Esophagus squamous epithelium (tissue), 5 donors: Measurements from ENCODE around the gene SCARB1. TPM values are rescaled to one million over a fixed set of nuclear protein-coding genes. Genes with fewer than 3 reads are reported as not detected.
A peak's percentile ranks its signal among the peaks of the same experiment; 100 is the strongest.

Experiments used
- DNase-seq: peaks from one replicate; lab custom pipeline; 2025; lab: John Stamatoyannopoulos, UW
- H3K27ac ChIP-seq, 4 donors: fragments of 200-600 bp; sonication (generic); one replicate each; pipeline ENCODE4 v1.5.1; 2016 to 2019; ENCODE audit warnings: mild to moderate bottlenecking in 1 of 4
- H3K27me3 ChIP-seq, 4 donors: fragments of 200-600 bp; sonication (generic); 1 replicate in 3 of 4; 2 replicates in 1 of 4; pipeline versions ENCODE4 v1.5.1 to v1.6.0; 2017 to 2021; ENCODE audit warnings: antibody characterized with exemption in 1 of 4
- H3K36me3 ChIP-seq, 3 donors: fragments of 200-600 bp; sonication (generic); one replicate each; pipeline ENCODE4 v1.5.1; 2016 to 2019
- H3K4me1 ChIP-seq, 3 donors: fragments of 200-600 bp; sonication (generic); one replicate each; pipeline ENCODE4 v1.5.1; 2017 to 2019
- H3K4me3 ChIP-seq, 4 donors: fragments of 200-600 bp; sonication (generic); 1 replicate in 3 of 4; 2 replicates in 1 of 4; pipeline ENCODE4 v1.5.1; 2016 to 2019; ENCODE audit warnings: mild to moderate bottlenecking in 2 of 4, moderate library complexity in 1 of 4
- H3K9me3 ChIP-seq, 3 donors: fragments of 200-600 bp; sonication (generic); one replicate each; pipeline ENCODE4 v1.5.1; 2016 to 2019
- CTCF ChIP-seq, 6 experiments: fragments of 450-650 bp in 4 of 6; fragments of 200-600 bp in 2 of 6; sonication (generic) in 2 of 6; IDR thresholded peaks; one replicate each; pipeline ENCODE4 v1.5.1; 2016 to 2019; ENCODE audit warnings: antibody characterized with exemption in 6 of 6, mild to moderate bottlenecking in 4 of 6, moderate library complexity in 4 of 6
- POLR2A ChIP-seq, 4 donors: fragments of 450-650 bp; IDR thresholded peaks; one replicate each; pipeline ENCODE4 v1.6.1; 2017; ENCODE audit warnings: antibody characterized with exemption in 4 of 4, mild to moderate bottlenecking in 4 of 4, moderate library complexity in 3 of 4
- WGBS, 2 donors: methylation state at CpG; one replicate each; pipeline ENCODE4 v1.1.5; 2018; 5-methylcytosine and 5-hydroxymethylcytosine counted together
- intact Hi-C: fragments of 100-400 bp; cut with DNase I; formaldehyde crosslinking; loops from one replicate; pipeline ENCODE4 v1.15.0; 2022
- total RNA-seq, 4 donors: library from RNA; depleted of rRNA; stranded (reverse); fragments of >200 nt; gene quantifications; one replicate each; pipeline ENCODE4 v1.1.0, GENCODE V29; 2016
- donor health status: DM: yes; HTN: yes; CAD: no.

Gene SCARB1
- total RNA-seq, 4 donors from 2014 or later = 7.1 to 9.5 (median 8.8) TPM

DNA sequence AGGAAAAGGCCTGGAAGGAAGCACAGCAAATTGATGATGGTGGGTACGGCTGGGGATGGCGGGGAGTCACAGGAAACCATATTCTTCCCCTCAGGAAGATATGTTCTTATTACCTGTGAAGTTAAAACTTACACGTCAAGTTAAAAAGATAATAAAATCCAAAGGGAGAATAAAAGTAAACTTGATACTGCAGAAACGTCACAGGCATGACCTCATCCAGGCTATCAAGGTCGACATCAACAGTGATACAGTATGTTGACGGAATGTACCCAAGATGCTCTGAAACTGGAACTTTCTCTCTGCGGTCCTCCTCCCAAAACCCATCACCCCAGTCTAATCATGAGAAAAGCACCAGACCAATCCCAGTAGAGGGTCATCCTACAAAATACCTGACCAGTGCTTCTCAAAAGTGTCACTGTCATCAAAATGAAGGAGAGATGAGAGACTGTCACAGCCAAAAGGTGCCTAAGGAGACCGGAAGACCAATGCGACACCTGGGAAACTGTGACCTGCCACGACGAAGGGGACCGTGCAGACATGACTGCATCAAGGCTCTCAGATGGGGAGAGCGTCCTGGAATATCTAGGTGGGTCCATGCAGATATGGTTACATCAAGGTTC is 74.6 kb downstream of the SCARB1 start:
- no peak overlapping the region for H3K27ac ChIP-seq
- peaks cover 0 to 41% (median 0%) of the 10 kb centered on the region in 3 donors for H3K36me3 ChIP-seq
- TF ChIP-seq POLR2A (IDR thresholded peaks at IDR 0.05) (no peak), CTCF (IDR thresholded peaks at IDR 0.05) (no peak)
- intact Hi-C loops = no loop called here
- H3K4me1 ChIP-seq = peaks cover 0 to 10% (median 0%) of the 10 kb centered on the region in 3 donors
- no peaks in the 10 kb centered on the region for H3K27me3 ChIP-seq
- no peak for DNase-seq
- WGBS, 2 donors = 87 to 92% methylated on average over 13 of the region's 13 CpGs
- no peak overlapping the region for H3K4me3 ChIP-seq
- H3K9me3 ChIP-seq = no peaks in the 10 kb centered on the region

GRCh38 chr12:124786061-124786964 is 77.4 kb downstream of the SCARB1 start:
- Histone ChIP-seq H3K36me3 (peaks cover 0 to 38% (median 0%) of the 10 kb centered on the region in 3 donors), H3K4me1 (peaks cover 0 to 14% (median 0%) of the 10 kb centered on the region in 3 donors), H3K4me3 (peak overlapping the region; percentile 14 to 48 (median 34)), H3K27ac (peak overlapping the region in 1 of 4 donors; percentile 40), H3K27me3 (no peaks in the 10 kb centered on the region), H3K9me3 (no peaks in the 10 kb centered on the region)
- 30 to 73% methylated on average over 10 to 17 of the region's 31 CpGs for WGBS, 2 donors
- TF ChIP-seq CTCF (IDR thresholded peaks at IDR 0.05) (no peak), POLR2A (IDR thresholded peaks at IDR 0.05) (no peak)
- intact Hi-C loops = no loop called here
- no peak for DNase-seq

DNA sequence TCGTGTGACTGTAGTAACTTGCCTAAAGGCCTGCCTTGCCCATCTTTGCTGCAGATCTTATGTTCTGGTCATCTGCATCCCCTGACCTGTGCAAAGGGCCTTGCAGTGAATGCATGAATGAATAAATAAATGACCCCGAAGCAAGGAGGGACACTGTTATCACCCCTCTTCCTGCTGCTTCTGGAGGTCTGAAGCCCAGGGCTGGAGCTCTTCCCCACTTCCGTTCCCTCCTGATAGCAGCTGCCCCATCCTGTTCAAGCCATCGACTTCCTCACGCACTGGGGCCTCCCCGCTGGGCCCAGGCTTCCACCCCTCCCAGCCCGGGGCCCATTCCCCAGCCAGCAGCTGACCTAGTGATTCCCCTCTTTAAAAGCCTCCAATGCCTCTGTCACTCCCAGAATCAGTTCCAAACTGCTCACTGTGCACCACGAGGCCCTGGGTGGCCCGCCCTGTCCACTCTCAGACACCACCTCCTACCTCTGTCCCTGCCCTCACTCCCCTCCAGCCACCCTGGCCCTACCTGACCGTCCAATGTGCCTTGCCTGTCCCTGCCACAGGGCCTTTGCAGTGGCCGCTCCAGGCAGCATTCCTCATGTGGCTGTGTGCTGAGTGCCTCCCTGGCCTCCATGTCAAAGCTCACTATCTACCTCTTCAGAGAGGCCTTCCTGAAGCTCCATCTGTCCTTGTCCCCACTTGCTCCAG is 78.6 kb downstream of the SCARB1 start:
- intact Hi-C loops = no loop called here
- 83 to 91% methylated on average over 10 to 11 of the region's 11 CpGs for WGBS, 2 donors
- H3K4me1 ChIP-seq = peaks cover 0 to 23% (median 0%) of the 10 kb centered on the region in 3 donors
- DNase-seq = no peak
- TF ChIP-seq CTCF (IDR thresholded peaks at IDR 0.05) (no peak), POLR2A (IDR thresholded peaks at IDR 0.05) (no peak)
- H3K27ac ChIP-seq = no peak overlapping the region
- no peaks in the 10 kb centered on the region for H3K9me3 ChIP-seq
- H3K4me3 ChIP-seq = no peak overlapping the region
- H3K27me3 ChIP-seq = no peaks in the 10 kb centered on the region
- peaks cover 0 to 31% (median 0%) of the 10 kb centered on the region in 3 donors for H3K36me3 ChIP-seq

- H3K4me1 ChIP-seq = peaks cover 0 to 23% (median 0%) of the 10 kb centered on the region in 3 donors
- intact Hi-C loops = no loop called here
- TF ChIP-seq POLR2A (IDR thresholded peaks at IDR 0.05) (no peak), CTCF (IDR thresholded peaks at IDR 0.05) (no peak)
- H3K4me3 ChIP-seq = no peak overlapping the region
- H3K36me3 ChIP-seq = peaks cover 0 to 28% (median 0%) of the 10 kb centered on the region in 3 donors
- H3K27ac ChIP-seq = no peak overlapping the region
- no peaks in the 10 kb centered on the region for H3K27me3 ChIP-seq
- no peak for DNase-seq
- no peaks in the 10 kb centered on the region for H3K9me3 ChIP-seq
- WGBS, 2 donors = 89 to 91% methylated on average over 5 of the region's 5 CpGs
These were observed 80.6 kb downstream of the SCARB1 start for GRCh38 chr12:124783087-124783486.
